ENCODE data around the gene OR2L8.

OR2L8 gene

DNA sequence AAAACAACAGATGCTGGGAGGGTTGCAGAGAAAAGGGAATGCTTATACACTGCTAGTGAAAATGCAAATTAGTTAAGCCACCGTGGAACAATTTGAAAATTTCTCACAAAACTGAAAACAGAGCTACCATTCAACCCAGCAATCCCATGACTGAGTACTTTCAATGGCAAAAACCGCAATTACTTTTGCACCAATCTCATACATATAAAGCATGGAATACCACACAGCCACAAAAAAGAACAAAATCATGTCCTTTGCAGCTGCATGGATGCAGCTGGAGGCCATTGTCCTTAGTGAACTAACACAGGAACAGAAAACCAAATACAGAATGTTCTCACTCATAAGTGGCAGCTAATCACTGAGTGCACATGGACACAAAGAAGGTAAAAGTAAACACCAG lies 34.9 kb upstream of the OR2L8 start:
- TF ChIP-seq, protein P1, sequence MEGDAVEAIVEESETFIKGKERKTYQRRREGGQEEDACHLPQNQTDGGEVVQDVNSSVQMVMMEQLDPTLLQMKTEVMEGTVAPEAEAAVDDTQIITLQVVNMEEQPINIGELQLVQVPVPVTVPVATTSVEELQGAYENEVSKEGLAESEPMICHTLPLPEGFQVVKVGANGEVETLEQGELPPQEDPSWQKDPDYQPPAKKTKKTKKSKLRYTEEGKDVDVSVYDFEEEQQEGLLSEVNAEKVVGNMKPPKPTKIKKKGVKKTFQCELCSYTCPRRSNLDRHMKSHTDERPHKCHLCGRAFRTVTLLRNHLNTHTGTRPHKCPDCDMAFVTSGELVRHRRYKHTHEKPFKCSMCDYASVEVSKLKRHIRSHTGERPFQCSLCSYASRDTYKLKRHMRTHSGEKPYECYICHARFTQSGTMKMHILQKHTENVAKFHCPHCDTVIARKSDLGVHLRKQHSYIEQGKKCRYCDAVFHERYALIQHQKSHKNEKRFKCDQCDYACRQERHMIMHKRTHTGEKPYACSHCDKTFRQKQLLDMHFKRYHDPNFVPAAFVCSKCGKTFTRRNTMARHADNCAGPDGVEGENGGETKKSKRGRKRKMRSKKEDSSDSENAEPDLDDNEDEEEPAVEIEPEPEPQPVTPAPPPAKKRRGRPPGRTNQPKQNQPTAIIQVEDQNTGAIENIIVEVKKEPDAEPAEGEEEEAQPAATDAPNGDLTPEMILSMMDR (IDR thresholded peaks at IDR 0.05; ENCODE audit: low read depth, low read length, poor library complexity, severe bottlenecking): no peak
- TF ChIP-seq EZH2phosphoT487 (IDR thresholded peaks at IDR 0.05; ENCODE audit: borderline replicate concordance, low read length): no peak

DNA sequence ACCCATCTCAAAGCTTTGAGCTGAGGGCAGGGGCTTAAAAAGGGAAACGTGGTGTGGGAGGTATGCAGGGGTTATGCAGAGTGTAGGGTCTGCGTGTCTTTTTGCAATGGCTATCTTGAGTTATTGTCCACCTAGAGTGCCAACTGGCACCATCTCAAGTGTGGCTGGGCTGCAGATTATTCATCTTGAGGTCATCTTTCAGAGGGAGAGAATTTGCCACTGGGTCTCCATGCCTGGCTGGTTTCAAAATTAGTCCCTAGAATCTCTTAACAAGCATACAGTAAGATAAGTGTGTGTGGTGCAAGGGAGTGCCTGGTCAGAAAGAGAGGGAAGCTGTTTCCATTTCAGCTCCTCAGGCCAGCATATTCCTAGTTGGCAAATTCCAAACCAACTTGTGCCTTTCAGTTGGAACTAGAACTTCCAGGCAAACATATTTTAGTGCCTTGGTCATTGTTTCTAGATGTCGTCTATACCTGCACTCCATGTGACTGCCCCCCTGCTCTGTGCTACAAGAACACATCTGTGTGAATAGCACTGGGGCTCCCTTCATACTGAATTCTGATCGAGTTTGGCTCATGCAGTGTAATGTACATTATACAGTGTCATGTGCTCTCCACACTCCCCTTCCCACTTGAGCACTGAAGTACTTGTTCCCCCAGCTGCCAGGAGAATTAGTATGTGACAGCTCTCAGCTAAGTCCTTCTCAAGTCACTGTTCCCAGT lies 33.6 kb upstream of the OR2L8 start:
- H3K79me2 ChIP-seq (ENCODE audit: control insufficient read depth, low read length): no peaks in the 10 kb centered on the region
- H3K4me3 ChIP-seq (ENCODE audit: low read length): no peak overlapping the region
- no peaks in the 10 kb centered on the region for H4K20me1 ChIP-seq (ENCODE audit: control insufficient read depth, insufficient read depth, low read depth, low read length)
- H3K36me3 ChIP-seq (ENCODE audit: control insufficient read depth, low read length): no peaks in the 10 kb centered on the region
- no peaks in the 10 kb centered on the region for H3K27me3 ChIP-seq (ENCODE audit: control insufficient read depth, low read length)
- H3K9me3 ChIP-seq (ENCODE audit: control insufficient read depth, insufficient read depth, low read length): peaks cover 3% of the 10 kb centered on the region; the same call in 1 of the 2 replicates
- no peaks in the 10 kb centered on the region for H3F3A ChIP-seq (ENCODE audit: control insufficient read depth, insufficient read depth)
- no peak overlapping the region for H3K27ac ChIP-seq (ENCODE audit: low read depth, low read length)
- H3K4me1 ChIP-seq (ENCODE audit: control insufficient read depth, low read length): peaks cover 20% of the 10 kb centered on the region
- H3K9me2 ChIP-seq (replicated peaks; ENCODE audit: control insufficient read depth, low read length): no peaks in the 10 kb centered on the region
- H3K4me2 ChIP-seq (ENCODE audit: low read length): no peak overlapping the region
- no peak for TF ChIP-seq EZH2phosphoT487 (IDR thresholded peaks at IDR 0.05; ENCODE audit: borderline replicate concordance, low read length)
- TF ChIP-seq, protein P1 (IDR thresholded peaks at IDR 0.05; ENCODE audit: low read depth, low read length, poor library complexity, severe bottlenecking): no peak

More for the DNA sequence above, 34.9 kb upstream of the OR2L8 start:
- Histone ChIP-seq H3K27ac (ENCODE audit: low read depth, low read length) (no peak overlapping the region), H3K4me2 (ENCODE audit: low read length) (no peak overlapping the region), H3K9me3 (ENCODE audit: control insufficient read depth, insufficient read depth, low read length) (peaks cover 5% of the 10 kb centered on the region; the same call in 1 of the 2 replicates), H3K36me3 (ENCODE audit: control insufficient read depth, low read length) (no peaks in the 10 kb centered on the region), H3K9me2 (replicated peaks; ENCODE audit: control insufficient read depth, low read length) (no peaks in the 10 kb centered on the region), H3K4me3 (ENCODE audit: low read length) (no peak overlapping the region), H3K79me2 (ENCODE audit: control insufficient read depth, low read length) (no peaks in the 10 kb centered on the region), H3K4me1 (ENCODE audit: control insufficient read depth, low read length) (peaks cover 21% of the 10 kb centered on the region), H3K27me3 (ENCODE audit: control insufficient read depth, low read length) (no peaks in the 10 kb centered on the region), H3F3A (ENCODE audit: control insufficient read depth, insufficient read depth) (no peaks in the 10 kb centered on the region), H4K20me1 (ENCODE audit: control insufficient read depth, insufficient read depth, low read depth, low read length) (no peaks in the 10 kb centered on the region)

GRCh38 chr1:247919952-247920351 lies 28.7 kb upstream of the OR2L8 start, which contains the start of gene OR2T8:
TSS of gene OR2T8 (plus strand) at chr1:247920252. CDS start at chr1:247921018, 766 bp downstream.
- Histone ChIP-seq H3K4me2 (ENCODE audit: low read length) (no peak within 1 kb of the TSS), H3K36me3 (ENCODE audit: control insufficient read depth, low read length) (no peaks in the 10 kb centered on the region), H3K9me2 (replicated peaks; ENCODE audit: control insufficient read depth, low read length) (no peaks in the 10 kb centered on the region), H3K4me1 (ENCODE audit: control insufficient read depth, low read length) (no peaks in the 10 kb centered on the region; the same call in 1 of the 2 replicates), H3K27me3 (ENCODE audit: control insufficient read depth, low read length) (no peaks in the 10 kb centered on the region), H3K79me2 (ENCODE audit: control insufficient read depth, low read length) (no peaks in the 10 kb centered on the region), H3K27ac (ENCODE audit: low read depth, low read length) (no peak within 1 kb of the TSS), H3F3A (ENCODE audit: control insufficient read depth, insufficient read depth) (no peaks in the 10 kb centered on the region), H3K4me3 (ENCODE audit: low read length) (no peak within 1 kb of the TSS), H3K9me3 (ENCODE audit: control insufficient read depth, insufficient read depth, low read length) (no peaks in the 10 kb centered on the region), H4K20me1 (ENCODE audit: control insufficient read depth, insufficient read depth, low read depth, low read length) (no peaks in the 10 kb centered on the region)
- TF ChIP-seq, protein P1 (IDR thresholded peaks at IDR 0.05; ENCODE audit: low read depth, low read length, poor library complexity, severe bottlenecking): no peak
